IMR-90 (cell line): ENCODE results near the gene SLC25A38. TPM values are rescaled to one million over a fixed set of nuclear protein-coding genes. Genes with fewer than 3 reads are reported as not detected.

Experiments used
- ATAC-seq: fragments of 200-7000 bp; cut with Tn5 transposase; 2 replicates; pipeline ENCODE4 v1.9.1; 2020; ENCODE audit warnings: low read depth, mild to moderate bottlenecking, moderate library complexity
- BruUV-seq: library from RNA; stranded (reverse); fragments of 400-500 nt; replicated peaks from 2 replicates; lab custom pipeline; 2021; lab: Mats Ljungman, UMichigan
- CTCF ChIA-PET: fragments of 300-600 bp; formaldehyde crosslinking; extraction: SDS; loops from one replicate; lab custom pipeline; 2021; ENCODE audit warnings: antibody characterized with exemption; lab: Yijun Ruan, JAX
- POLR2A ChIA-PET: fragments of 300-600 bp; sonication (Branson Sonifier 250); formaldehyde crosslinking; loops from one replicate; lab custom pipeline; 2022; ENCODE audit warnings: antibody characterized with exemption; ENCODE audit not compliant: unreplicated experiment; lab: Charles Lee
- DNase-seq: peaks from one replicate; pipeline ENCODE4 v3.0.0; 2013
- H2AFZ ChIP-seq: replicated peaks from 2 replicates; pipeline ENCODE3; 2013; ENCODE audit warnings: low read length, mild to moderate bottlenecking; ENCODE audit not compliant: poor library complexity
- H2AK5ac ChIP-seq: 2 replicates; pipeline ENCODE4 v1.6.1; 2013; ENCODE audit warnings: low read depth, low read length, inconsistent platforms
- H2AK9ac ChIP-seq: replicated peaks from 2 replicates; pipeline ENCODE3; 2013; ENCODE audit warnings: mild to moderate bottlenecking, low read depth, low read length, moderate library complexity; ENCODE audit not compliant: poor library complexity
- H2BK120ac ChIP-seq: 2 replicates; pipeline ENCODE4 v1.6.1; 2013; ENCODE audit warnings: low read depth, low read length, inconsistent platforms
- H2BK15ac ChIP-seq: 3 replicates; pipeline ENCODE4 v1.6.1; 2013; ENCODE audit warnings: low read depth, low read length, inconsistent platforms
- H2BK20ac ChIP-seq: 2 replicates; pipeline ENCODE4 v1.6.1; 2013; ENCODE audit warnings: low read depth, mild to moderate bottlenecking, inconsistent platforms, low read length, moderate library complexity
- H2BK5ac ChIP-seq: 2 replicates; pipeline ENCODE4 v1.6.1; 2013; ENCODE audit warnings: mild to moderate bottlenecking, low read depth, low read length, inconsistent platforms; ENCODE audit not compliant: poor library complexity, severe bottlenecking
- H3K14ac ChIP-seq: replicated peaks from 2 replicates; pipeline ENCODE4 v1.6.1; 2013; ENCODE audit warnings: low read depth, low read length, inconsistent platforms
- H3K18ac ChIP-seq: 2 replicates; pipeline ENCODE4 v1.6.1; 2013; ENCODE audit warnings: low read depth, low read length, control low read depth
- H3K23ac ChIP-seq: 2 replicates; pipeline ENCODE4 v1.6.1; 2013; ENCODE audit warnings: low read depth, low read length, inconsistent platforms
- H3K27ac ChIP-seq: 2 replicates; pipeline ENCODE4 v1.5.1; 2013; ENCODE audit warnings: mild to moderate bottlenecking, control low read depth, low read length; ENCODE audit not compliant: insufficient read depth
- H3K27me3 ChIP-seq: 2 replicates; pipeline ENCODE4 v1.6.1; 2013; ENCODE audit warnings: low read length; ENCODE audit not compliant: control insufficient read depth, insufficient read depth
- H3K36me3 ChIP-seq: 2 replicates; pipeline ENCODE4 v1.6.1; 2013; ENCODE audit warnings: low read length, mixed read lengths; ENCODE audit not compliant: control insufficient read depth, insufficient read depth
- H3K4ac ChIP-seq: 2 replicates; pipeline ENCODE4 v1.6.1; 2013; ENCODE audit warnings: low read depth, low read length, inconsistent platforms
- H3K4me1 ChIP-seq: 2 replicates; pipeline ENCODE4 v1.6.1; 2013; ENCODE audit warnings: low read length, mixed read lengths; ENCODE audit not compliant: control insufficient read depth, insufficient read depth
- H3K4me2 ChIP-seq: 2 replicates; pipeline ENCODE4 v1.6.1; 2013; ENCODE audit warnings: low read depth, mild to moderate bottlenecking, control low read depth, low read length, moderate library complexity
- H3K4me3 ChIP-seq: 2 replicates; pipeline ENCODE4 v1.5.1; 2013; ENCODE audit warnings: low read depth, mild to moderate bottlenecking, control low read depth, low read length, moderate library complexity; ENCODE audit not compliant: insufficient read depth
- H3K56ac ChIP-seq: 2 replicates; pipeline ENCODE4 v1.6.1; 2013; ENCODE audit warnings: low read length, inconsistent platforms; ENCODE audit not compliant: insufficient read depth; ENCODE audit errors: extremely low read depth
- H3K79me1 ChIP-seq, 2 experiments: 2 replicates each; pipeline ENCODE4 v1.6.1; 2013; ENCODE audit warnings: low read length in 2 of 2, inconsistent platforms in 1 of 2, low read depth in 1 of 2
- H3K9ac ChIP-seq: 2 replicates; pipeline ENCODE4 v1.6.1; 2013; ENCODE audit warnings: low read depth, low read length, control low read depth
- H3K9me1 ChIP-seq: 2 replicates; pipeline ENCODE4 v1.6.1; 2013; ENCODE audit warnings: low read length, inconsistent platforms; ENCODE audit not compliant: insufficient read depth
- H3K9me3 ChIP-seq: 2 replicates; pipeline ENCODE4 v1.6.1; 2013; ENCODE audit warnings: low read length; ENCODE audit not compliant: control insufficient read depth, insufficient read depth
- H4K20me1 ChIP-seq: 2 replicates; pipeline ENCODE4 v1.6.1; 2013; ENCODE audit warnings: low read length, inconsistent platforms; ENCODE audit not compliant: insufficient read depth
- H4K5ac ChIP-seq: 2 replicates; pipeline ENCODE4 v1.6.1; 2013; ENCODE audit warnings: mild to moderate bottlenecking, low read depth, low read length, control low read depth
- H4K8ac ChIP-seq, 2 experiments: 2 replicates each; pipeline ENCODE4 v1.6.1; 2013; ENCODE audit warnings: low read depth in 2 of 2, low read length in 2 of 2, control low read depth in 1 of 2, inconsistent platforms in 1 of 2
- H4K91ac ChIP-seq: 2 replicates; pipeline ENCODE4 v1.6.1; 2013; ENCODE audit warnings: low read depth, low read length, inconsistent platforms; ENCODE audit not compliant: insufficient read depth
- BHLHE40 ChIP-seq: fragments of 150-350 bp; IDR thresholded peaks from 2 replicates; pipeline ENCODE4 v1.6.1; 2016; ENCODE audit warnings: mild to moderate bottlenecking, low read depth, low read length
- CEBPB ChIP-seq: IDR thresholded peaks from 2 replicates; pipeline ENCODE4 v1.6.1; 2012; ENCODE audit warnings: low read depth, low read length, improper control_type of control experiment
- CHD1 ChIP-seq: IDR thresholded peaks from 2 replicates; pipeline ENCODE4 v1.6.1; 2012; ENCODE audit warnings: low read depth, low read length, improper control_type of control experiment
- FOS ChIP-seq: fragments of 150-350 bp; IDR thresholded peaks from 2 replicates; pipeline ENCODE4 v1.6.1; 2016; ENCODE audit warnings: low read depth, low read length
- MAFK ChIP-seq: IDR thresholded peaks from 2 replicates; pipeline ENCODE4 v1.6.1; 2012; ENCODE audit warnings: low read depth, low read length, improper control_type of control experiment
- MAZ ChIP-seq: IDR thresholded peaks from 2 replicates; pipeline ENCODE4 v1.6.1; 2012; ENCODE audit warnings: low read depth, mild to moderate bottlenecking, low read length, improper control_type of control experiment, moderate library complexity, borderline replicate concordance
- MXI1 ChIP-seq: IDR thresholded peaks from 2 replicates; pipeline ENCODE4 v1.6.1; 2012; ENCODE audit warnings: low read depth, mild to moderate bottlenecking, low read length, moderate library complexity, borderline replicate concordance
- NFE2L2 ChIP-seq: fragments of 150-350 bp; IDR thresholded peaks from 2 replicates; pipeline ENCODE4 v1.6.1; 2016; ENCODE audit warnings: low read depth, mild to moderate bottlenecking, low read length
- POLR2A ChIP-seq: IDR thresholded peaks from 2 replicates; pipeline ENCODE4 v1.6.1; 2012; ENCODE audit warnings: mild to moderate bottlenecking, low read depth, low read length
- RAD21 ChIP-seq: IDR thresholded peaks from 2 replicates; pipeline ENCODE4 v1.6.1; 2012; ENCODE audit warnings: low read length, improper control_type of control experiment
- RCOR1 ChIP-seq: IDR thresholded peaks from 2 replicates; pipeline ENCODE4 v1.6.1; 2012; ENCODE audit warnings: mild to moderate bottlenecking, low read length, improper control_type of control experiment; ENCODE audit not compliant: insufficient replicate concordance
- RFX5 ChIP-seq: IDR thresholded peaks from 2 replicates; pipeline ENCODE4 v1.8.0; 2012; ENCODE audit warnings: low read depth, mild to moderate bottlenecking, low read length, moderate library complexity
- SMC3 ChIP-seq: fragments of 150-350 bp; IDR thresholded peaks from 2 replicates; pipeline ENCODE4 v1.6.1; 2016; ENCODE audit warnings: low read depth, mild to moderate bottlenecking, antibody characterized with exemption, low read length, moderate library complexity
- WGBS, 2 experiments: methylation state at CpG; one replicate each; pipeline versions ENCODE4 v1.1.5 to v1.1.7; 2013; ENCODE audit warnings: missing lambda C conversion rate in 2 of 2; ENCODE audit not compliant: insufficient read length in 1 of 2; ENCODE audit errors: extremely low coverage in 2 of 2; 5-methylcytosine and 5-hydroxymethylcytosine counted together
- dilution Hi-C: fragments of 300-500 bp; cut with HindIII; formaldehyde crosslinking; loops from one replicate; pipeline ENCODE4 v1.14.3; 2018; ENCODE audit warnings: low sequenced_read_pairs; ENCODE audit not compliant: unreplicated experiment
- in situ Hi-C: fragments of 300-500 bp; cut with MboI; formaldehyde crosslinking; loops from 3 replicates; pipeline ENCODE4 v1.14.3; 2019; ENCODE audit warnings: low sequenced_read_pairs, inconsistent platforms, mixed read lengths
- intact Hi-C: fragments of 100-400 bp; cut with micrococcal nuclease; formaldehyde crosslinking; loops from 2 replicates; pipeline ENCODE4 v1.10.0; 2022
- polyA plus RNA-seq, 3 experiments: library from polyadenylated mRNA; depleted of rRNA; stranded (reverse); fragments of >200 nt; gene quantifications; 2 replicates each; pipeline ENCODE4 v1.2.3, GENCODE V29; 2012; ENCODE audit warnings: low replicate concordance in 1 of 3
- total RNA-seq: library from RNA; depleted of rRNA; stranded (reverse); fragments of >200 nt; gene quantifications from 2 replicates; pipeline ENCODE4 v1.2.3, GENCODE V29; 2012
- TF ChIP-seq, protein P1 (sequence below): fragments of 150-350 bp; IDR thresholded peaks from 2 replicates; pipeline ENCODE4 v1.6.1; 2017; ENCODE audit warnings: mild to moderate bottlenecking, antibody characterized with exemption, low read length, low read depth
- TF ChIP-seq, protein P2 (sequence below): conservative IDR thresholded peaks from 2 replicates; pipeline ENCODE4 v1.5.1; 2012; ENCODE audit warnings: mild to moderate bottlenecking, low read depth, low read length, improper control_type of control experiment
- TF ChIP-seq, protein P3 (sequence below): fragments of 150-350 bp; IDR thresholded peaks from 2 replicates; pipeline ENCODE4 v1.6.1; 2016; ENCODE audit warnings: low read depth, mild to moderate bottlenecking, low read length, moderate library complexity, borderline replicate concordance

SLC25A38 gene
- total and polyA plus RNA-seq, 2 of the 4 experiments (the other 2 are of a cell fraction), result 17.4 to 22.6 TPM

DNA sequence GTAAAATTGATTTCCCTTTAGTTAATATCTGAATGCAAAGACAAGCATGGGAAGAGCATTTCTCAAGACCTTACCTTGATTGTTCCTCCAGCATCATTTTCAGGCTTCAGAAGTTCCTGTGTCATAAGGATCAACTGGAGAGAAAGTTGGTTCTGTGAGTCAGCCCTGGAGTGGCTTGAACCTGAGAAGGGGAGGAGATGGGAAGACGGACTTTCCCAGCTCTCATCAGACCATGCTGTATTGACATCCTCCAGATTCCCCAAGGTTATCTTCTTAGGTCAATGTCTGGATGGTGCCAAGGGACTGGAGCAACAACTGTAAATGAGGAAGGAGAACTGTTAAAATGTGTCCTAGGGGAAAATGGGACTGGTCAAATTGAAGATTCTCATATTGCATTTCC is 44.3 kb downstream of the SLC25A38 start:
- Histone ChIP-seq H2BK20ac (no peak overlapping the region), H3K14ac (no peak overlapping the region), H4K8ac (no peak overlapping the region), H3K4ac (no peak overlapping the region), H4K5ac (no peak overlapping the region), H3K56ac (no peak overlapping the region), H3K9ac (no peak overlapping the region), H4K91ac (no peak overlapping the region), H3K9me1 (no peaks in the 10 kb centered on the region), H3K27me3 (no peaks in the 10 kb centered on the region), H3K4me1 (no peaks in the 10 kb centered on the region), H2BK120ac (no peak overlapping the region), H3K9me3 (no peaks in the 10 kb centered on the region), H2AK9ac (no peak overlapping the region), H3K4me3 (no peak overlapping the region), H2AFZ (no peak overlapping the region), H3K4me2 (no peak overlapping the region), H2BK5ac (no peak overlapping the region), H3K36me3 (no peaks in the 10 kb centered on the region), H4K20me1 (no peaks in the 10 kb centered on the region), H3K27ac (no peak overlapping the region), H3K18ac (no peak overlapping the region), H3K23ac (no peak overlapping the region), H2AK5ac (no peak overlapping the region), H3K79me1 (no peaks in the 10 kb centered on the region), H2BK15ac (no peak overlapping the region)
- dilution Hi-C loops, result no loop called here
- no CpG with 5 or more reads among the region's 1 CpG for WGBS, 2 experiments
- TF ChIP-seq SMC3 (no peak), MAFK (no peak), NFE2L2 (no peak), BHLHE40 (no peak), RCOR1 (no peak), CEBPB (no peak), FOS (no peak), RFX5 (no peak), POLR2A (no peak), RAD21 (no peak), MAZ (no peak), MXI1 (no peak), CHD1 (no peak)
- TF ChIP-seq, protein P1, sequence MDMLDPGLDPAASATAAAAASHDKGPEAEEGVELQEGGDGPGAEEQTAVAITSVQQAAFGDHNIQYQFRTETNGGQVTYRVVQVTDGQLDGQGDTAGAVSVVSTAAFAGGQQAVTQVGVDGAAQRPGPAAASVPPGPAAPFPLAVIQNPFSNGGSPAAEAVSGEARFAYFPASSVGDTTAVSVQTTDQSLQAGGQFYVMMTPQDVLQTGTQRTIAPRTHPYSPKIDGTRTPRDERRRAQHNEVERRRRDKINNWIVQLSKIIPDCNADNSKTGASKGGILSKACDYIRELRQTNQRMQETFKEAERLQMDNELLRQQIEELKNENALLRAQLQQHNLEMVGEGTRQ, result no peak
- TF ChIP-seq, protein P2, sequence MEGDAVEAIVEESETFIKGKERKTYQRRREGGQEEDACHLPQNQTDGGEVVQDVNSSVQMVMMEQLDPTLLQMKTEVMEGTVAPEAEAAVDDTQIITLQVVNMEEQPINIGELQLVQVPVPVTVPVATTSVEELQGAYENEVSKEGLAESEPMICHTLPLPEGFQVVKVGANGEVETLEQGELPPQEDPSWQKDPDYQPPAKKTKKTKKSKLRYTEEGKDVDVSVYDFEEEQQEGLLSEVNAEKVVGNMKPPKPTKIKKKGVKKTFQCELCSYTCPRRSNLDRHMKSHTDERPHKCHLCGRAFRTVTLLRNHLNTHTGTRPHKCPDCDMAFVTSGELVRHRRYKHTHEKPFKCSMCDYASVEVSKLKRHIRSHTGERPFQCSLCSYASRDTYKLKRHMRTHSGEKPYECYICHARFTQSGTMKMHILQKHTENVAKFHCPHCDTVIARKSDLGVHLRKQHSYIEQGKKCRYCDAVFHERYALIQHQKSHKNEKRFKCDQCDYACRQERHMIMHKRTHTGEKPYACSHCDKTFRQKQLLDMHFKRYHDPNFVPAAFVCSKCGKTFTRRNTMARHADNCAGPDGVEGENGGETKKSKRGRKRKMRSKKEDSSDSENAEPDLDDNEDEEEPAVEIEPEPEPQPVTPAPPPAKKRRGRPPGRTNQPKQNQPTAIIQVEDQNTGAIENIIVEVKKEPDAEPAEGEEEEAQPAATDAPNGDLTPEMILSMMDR, result no peak
- TF ChIP-seq, protein P3, sequence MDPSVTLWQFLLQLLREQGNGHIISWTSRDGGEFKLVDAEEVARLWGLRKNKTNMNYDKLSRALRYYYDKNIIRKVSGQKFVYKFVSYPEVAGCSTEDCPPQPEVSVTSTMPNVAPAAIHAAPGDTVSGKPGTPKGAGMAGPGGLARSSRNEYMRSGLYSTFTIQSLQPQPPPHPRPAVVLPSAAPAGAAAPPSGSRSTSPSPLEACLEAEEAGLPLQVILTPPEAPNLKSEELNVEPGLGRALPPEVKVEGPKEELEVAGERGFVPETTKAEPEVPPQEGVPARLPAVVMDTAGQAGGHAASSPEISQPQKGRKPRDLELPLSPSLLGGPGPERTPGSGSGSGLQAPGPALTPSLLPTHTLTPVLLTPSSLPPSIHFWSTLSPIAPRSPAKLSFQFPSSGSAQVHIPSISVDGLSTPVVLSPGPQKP, result no peak
- ChIA-PET POLR2A (no interaction called here), CTCF (no interaction called here)
- in situ Hi-C loops, result no loop called here
- DNase-seq (no peak), ATAC-seq (no peak)
- BruUV-seq, result no TSS peak
- intact Hi-C loops, result no loop called here
